Right lobe of liver (tissue), 6 donors: ENCODE results near the gene RPS6KA5. TPM values are rescaled to one million over a fixed set of nuclear protein-coding genes. Genes with fewer than 3 reads are reported as not detected.

Experiments used
- ATAC-seq, 4 donors: fragments of 200-7000 bp; cut with Tn5 transposase; one replicate each; pipeline ENCODE4 v1.9.1; 2020; ENCODE audit warnings: mild to moderate bottlenecking in 4 of 4, moderate library complexity in 4 of 4
- DNase-seq, 3 donors: peaks; one replicate each; pipeline ENCODE4 v3.0.0-alpha.2; 2020
- H3K27ac ChIP-seq, 3 donors: fragments of 200-600 bp; one replicate each; pipeline ENCODE4 v1.8.0; 2022
- H3K27me3 ChIP-seq, 2 donors: fragments of 200-600 bp; one replicate each; pipeline ENCODE4 v1.8.0; 2022
- H3K36me3 ChIP-seq, 4 donors: fragments of 200-600 bp; sonication (generic) in 1 of 4; one replicate each; pipeline versions ENCODE4 v1.5.1 to v1.8.0; 2017 to 2022; ENCODE audit warnings: control low read depth in 1 of 4
- H3K4me1 ChIP-seq, 4 donors: fragments of 200-600 bp; sonication (generic) in 1 of 4; one replicate each; pipeline versions ENCODE4 v1.5.1 to v1.8.0; 2017 to 2022; ENCODE audit warnings: control low read depth in 1 of 4
- H3K4me3 ChIP-seq, 3 donors: fragments of 200-600 bp; one replicate each; pipeline ENCODE4 v1.8.0; 2022
- H3K9me3 ChIP-seq, 4 donors: fragments of 200-600 bp; sonication (generic) in 1 of 4; one replicate each; pipeline versions ENCODE4 v1.5.1 to v1.8.0; 2017 to 2022; ENCODE audit warnings: control low read depth in 1 of 4
- POLR2A ChIP-seq: fragments of 450-650 bp; IDR thresholded peaks from one replicate; pipeline ENCODE4 v1.6.1; 2017; ENCODE audit warnings: antibody characterized with exemption, mild to moderate bottlenecking
- WGBS: methylation state at CpG from one replicate; pipeline ENCODE4 v1.1.6; 2018; ENCODE audit warnings: low coverage, low lambda C conversion rate; ENCODE audit not compliant: insufficient coverage; ENCODE audit errors: missing lambda C conversion rate; 5-methylcytosine and 5-hydroxymethylcytosine counted together
- intact Hi-C, 2 donors: fragments of 100-400 bp; cut with DNase I; formaldehyde crosslinking; loops; one replicate each; pipeline versions ENCODE4 v1.11.2 to v1.14.1; 2022
- total RNA-seq, 6 experiments: library from RNA; depleted of rRNA in 2 of 6; stranded (reverse); fragments of >200 nt in 2 of 6; fragmentation: NEBNext Ultra II Directional in 3 of 6; extraction: Animal tissue kit (Norgen Biotek cat#: 25700) in 3 of 6; gene quantifications; one replicate each; pipeline versions ENCODE4 v1.1.0 to v1.2.4, GENCODE V29; 2016 to 2023
- TF ChIP-seq, protein P1 (sequence below), 4 donors: fragments of 200-600 bp in 3 of 4; fragments of 450-650 bp in 1 of 4; IDR thresholded peaks; one replicate each; pipeline versions ENCODE4 v1.5.1 to v1.8.0; 2016 to 2022; ENCODE audit warnings: antibody characterized with exemption in 4 of 4, mild to moderate bottlenecking in 2 of 4
- donor health status: DM: no; HTN: yes; CAD: no.
- donor health status: DM: no; HTN: no; CAD: no.
- donor health status: DM: no; HTN: no; CAD: no.
- donor health status: DM: no; HTN: yes; CAD: no.
- donor health status: DM: no; HTN: yes; CAD: no.

The RPS6KA5 gene
- total RNA-seq, 6 experiments from 2014 or later: 0.31 to 3.5 (median 1.7) TPM

DNA sequence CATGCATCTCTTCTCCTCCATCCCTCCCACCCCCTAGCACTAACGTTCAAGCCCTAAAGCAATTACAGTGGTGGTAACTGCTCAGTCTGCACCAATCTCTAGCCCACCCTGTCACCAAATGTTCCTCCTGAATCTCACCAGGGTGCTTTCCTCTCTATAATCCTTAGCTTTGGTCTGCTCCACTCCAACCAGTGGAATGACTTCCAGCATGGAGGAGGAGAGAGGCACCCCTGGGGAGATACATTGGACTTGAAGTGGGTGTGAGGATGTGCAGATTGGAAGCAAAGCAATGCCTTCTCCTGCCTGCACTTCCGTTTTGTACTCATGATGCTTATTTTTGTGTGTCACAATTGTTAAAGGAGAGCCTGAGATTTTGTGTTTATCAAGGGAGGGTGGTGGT is 24.1 kb upstream of the RPS6KA5 start:
- Histone ChIP-seq H3K27me3 (no peaks in the 10 kb centered on the region), H3K4me1 (no peaks in the 10 kb centered on the region), H3K9me3 (no peaks in the 10 kb centered on the region), H3K4me3 (no peak overlapping the region), H3K27ac (no peak overlapping the region), H3K36me3 (no peaks in the 10 kb centered on the region)
- intact Hi-C loops: no loop called here
- TF ChIP-seq, protein P1, sequence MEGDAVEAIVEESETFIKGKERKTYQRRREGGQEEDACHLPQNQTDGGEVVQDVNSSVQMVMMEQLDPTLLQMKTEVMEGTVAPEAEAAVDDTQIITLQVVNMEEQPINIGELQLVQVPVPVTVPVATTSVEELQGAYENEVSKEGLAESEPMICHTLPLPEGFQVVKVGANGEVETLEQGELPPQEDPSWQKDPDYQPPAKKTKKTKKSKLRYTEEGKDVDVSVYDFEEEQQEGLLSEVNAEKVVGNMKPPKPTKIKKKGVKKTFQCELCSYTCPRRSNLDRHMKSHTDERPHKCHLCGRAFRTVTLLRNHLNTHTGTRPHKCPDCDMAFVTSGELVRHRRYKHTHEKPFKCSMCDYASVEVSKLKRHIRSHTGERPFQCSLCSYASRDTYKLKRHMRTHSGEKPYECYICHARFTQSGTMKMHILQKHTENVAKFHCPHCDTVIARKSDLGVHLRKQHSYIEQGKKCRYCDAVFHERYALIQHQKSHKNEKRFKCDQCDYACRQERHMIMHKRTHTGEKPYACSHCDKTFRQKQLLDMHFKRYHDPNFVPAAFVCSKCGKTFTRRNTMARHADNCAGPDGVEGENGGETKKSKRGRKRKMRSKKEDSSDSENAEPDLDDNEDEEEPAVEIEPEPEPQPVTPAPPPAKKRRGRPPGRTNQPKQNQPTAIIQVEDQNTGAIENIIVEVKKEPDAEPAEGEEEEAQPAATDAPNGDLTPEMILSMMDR (IDR thresholded peaks at IDR 0.05): no peak
- TF ChIP-seq POLR2A: no peak
- DNase-seq (no peak), ATAC-seq (no peak)
- 53% methylated on average over 2 of the region's 2 CpGs for WGBS

GRCh38 chr14:91082282-91082681 is 21.8 kb upstream of the RPS6KA5 start:
- H3K36me3 ChIP-seq: no peaks in the 10 kb centered on the region
- no peaks in the 10 kb centered on the region for H3K9me3 ChIP-seq
- no peak for ATAC-seq
- no peak for TF ChIP-seq POLR2A
- TF ChIP-seq, protein P1 (IDR thresholded peaks at IDR 0.05): no peak
- 86% methylated on average over 3 of the region's 3 CpGs for WGBS
- H3K27me3 ChIP-seq: no peaks in the 10 kb centered on the region
- intact Hi-C loops: no loop called here
- H3K27ac ChIP-seq: no peak overlapping the region
- H3K4me3 ChIP-seq: no peak overlapping the region
- H3K4me1 ChIP-seq: no peaks in the 10 kb centered on the region
- DNase-seq: no peak

- ATAC-seq (no peak), DNase-seq (no peak)
- TF ChIP-seq, protein P1 (IDR thresholded peaks at IDR 0.05): no peak
- no peak for TF ChIP-seq POLR2A
- no peaks in the 10 kb centered on the region for H3K4me1 ChIP-seq
- 90% methylated on average over 6 of the region's 6 CpGs for WGBS
- intact Hi-C loops: no loop called here
- H3K36me3 ChIP-seq: no peaks in the 10 kb centered on the region
- no peaks in the 10 kb centered on the region for H3K9me3 ChIP-seq
- H3K27me3 ChIP-seq: no peaks in the 10 kb centered on the region
- no peak overlapping the region for H3K4me3 ChIP-seq
- no peak overlapping the region for H3K27ac ChIP-seq
Observed at GRCh38 chr14:91080071-91080470, 19.6 kb upstream of the RPS6KA5 start.

DNA sequence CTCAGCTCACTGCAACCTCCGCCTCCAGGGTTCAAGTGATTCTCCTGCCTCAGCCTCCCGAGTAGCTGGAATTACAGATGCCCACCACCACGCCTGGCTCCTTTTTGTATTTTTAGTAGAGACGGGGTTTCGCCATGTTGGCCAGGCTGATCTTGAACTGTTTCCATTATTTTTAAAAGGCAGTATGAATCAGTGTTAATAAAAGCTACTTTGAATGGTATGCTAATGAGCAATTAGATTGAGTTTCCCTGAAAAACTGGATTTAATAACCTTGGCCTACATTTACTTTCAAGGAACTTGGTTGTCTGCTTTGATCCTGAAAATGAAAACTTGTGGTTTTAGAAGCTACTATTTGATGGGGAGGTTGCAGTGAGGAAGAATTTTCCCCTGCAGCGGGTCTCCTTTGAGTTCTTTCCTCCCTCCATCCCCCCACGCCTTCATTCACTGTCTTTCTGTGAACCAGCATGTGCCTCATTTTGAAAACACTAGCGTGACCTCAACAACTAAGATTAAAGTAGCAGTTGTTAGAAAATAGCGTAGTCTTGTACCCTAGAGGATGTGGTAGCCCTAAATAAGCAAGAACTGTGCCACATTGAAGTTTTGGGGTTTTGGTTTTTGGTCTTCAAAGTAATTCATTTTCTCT is 17.8 kb upstream of the RPS6KA5 start:
- no peak for ATAC-seq

More for the DNA sequence above, 17.8 kb upstream of the RPS6KA5 start:
- H3K4me1 ChIP-seq: no peaks in the 10 kb centered on the region
- H3K27me3 ChIP-seq: no peaks in the 10 kb centered on the region
- TF ChIP-seq, protein P1 (IDR thresholded peaks at IDR 0.05): no peak
- TF ChIP-seq POLR2A: no peak
- no peaks in the 10 kb centered on the region for H3K9me3 ChIP-seq
- 85% methylated on average over 9 of the region's 9 CpGs for WGBS
- intact Hi-C loops: no loop called here
- H3K36me3 ChIP-seq: no peaks in the 10 kb centered on the region
- no peak overlapping the region for H3K27ac ChIP-seq
- H3K4me3 ChIP-seq: no peak overlapping the region
- no peak for DNase-seq
